ENCODE results near the gene DAPK1. TPM values are rescaled to one million over a fixed set of nuclear protein-coding genes. Genes with fewer than 3 reads are reported as not detected.

DAPK1 gene
- total and polyA plus RNA-seq, 7 donors: 0.66 to 8.4 (median 2.2) TPM

GRCh38 chr9:87620731-87621322, 123.2 kb downstream of the DAPK1 start:
- TF ChIP-seq CTCF (IDR thresholded peaks at IDR 0.05): no peak
- 56 to 79% (median 57%) methylated on average over 4 of the region's 4 CpGs for WGBS, 3 donors

GRCh38 chr9:87622098-87622497, 124.4 kb downstream of the DAPK1 start:
- WGBS, 3 donors: 93 to 98% (median 96%) methylated on average over 4 of the region's 4 CpGs
- no peak overlapping the region for H3K27ac ChIP-seq
- TF ChIP-seq CTCF (IDR thresholded peaks at IDR 0.05): no peak

More at GRCh38 chr9:87620731-87621322, 123.2 kb downstream of the DAPK1 start:
- no peaks in the 10 kb centered on the region for H3K9me3 ChIP-seq
- H3K4me1 ChIP-seq: no peaks in the 10 kb centered on the region
- DNase-seq (no peak), ATAC-seq (no peak)
- no peaks in the 10 kb centered on the region for H3K36me3 ChIP-seq (ENCODE audit: insufficient read depth in 1 of 2, low read depth in 1 of 2)
- intact Hi-C loops (cut with DNase I): no loop called here
- no peak overlapping the region for H3K27ac ChIP-seq
- H3K27me3 ChIP-seq (ENCODE audit: insufficient read depth in 3 of 3, low read length in 2 of 3): no peaks in the 10 kb centered on the region
- no peak overlapping the region for H3K4me3 ChIP-seq

DNA sequence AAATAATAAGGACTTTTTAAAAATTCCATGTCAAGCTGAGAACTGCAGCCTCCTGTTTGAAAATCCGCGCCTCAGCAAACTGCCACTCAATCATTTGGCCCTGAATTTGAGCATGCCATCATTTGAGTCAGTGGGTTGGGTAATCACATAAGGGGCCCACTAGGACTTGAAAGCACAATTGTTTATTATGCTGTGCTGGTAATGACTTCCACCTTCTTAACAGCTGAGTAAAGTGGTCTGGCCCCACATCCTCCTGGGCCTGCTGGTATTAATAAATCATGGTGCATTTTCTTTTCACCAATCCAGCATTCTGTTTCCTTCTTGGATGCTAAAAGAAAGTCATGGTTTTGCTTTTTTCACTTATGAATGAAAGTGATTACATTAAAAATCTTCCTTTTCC, 125.3 kb downstream of the DAPK1 start:
- no peak overlapping the region for H3K27ac ChIP-seq
- no peak overlapping the region for H3K4me3 ChIP-seq
- ATAC-seq (no peak), DNase-seq (no peak)
- H3K4me1 ChIP-seq: no peaks in the 10 kb centered on the region
- WGBS, 3 donors: 87 to 98% (median 95%) methylated on average over 2 of the region's 2 CpGs
- no peaks in the 10 kb centered on the region for H3K9me3 ChIP-seq
- no peak for TF ChIP-seq CTCF (IDR thresholded peaks at IDR 0.05)
- no peaks in the 10 kb centered on the region for H3K27me3 ChIP-seq (ENCODE audit: insufficient read depth in 3 of 3, low read length in 2 of 3)
- no peaks in the 10 kb centered on the region for H3K36me3 ChIP-seq (ENCODE audit: insufficient read depth in 1 of 2, low read depth in 1 of 2)
- intact Hi-C loops (cut with DNase I): no loop called here

More at GRCh38 chr9:87622098-87622497, 124.4 kb downstream of the DAPK1 start:
- Histone ChIP-seq H3K36me3 (ENCODE audit: insufficient read depth in 1 of 2, low read depth in 1 of 2) (no peaks in the 10 kb centered on the region), H3K27me3 (ENCODE audit: insufficient read depth in 3 of 3, low read length in 2 of 3) (no peaks in the 10 kb centered on the region), H3K9me3 (no peaks in the 10 kb centered on the region), H3K4me3 (no peak overlapping the region), H3K4me1 (no peaks in the 10 kb centered on the region)
- no peak for DNase-seq
- intact Hi-C loops (cut with DNase I): no loop called here
- ATAC-seq: no peak

GRCh38 chr9:87628346-87628745, 130.7 kb downstream of the DAPK1 start:
- DNase-seq (no peak), ATAC-seq (no peak)
- Histone ChIP-seq H3K4me1 (no peaks in the 10 kb centered on the region), H3K36me3 (ENCODE audit: insufficient read depth in 1 of 2, low read depth in 1 of 2) (no peaks in the 10 kb centered on the region), H3K4me3 (no peak overlapping the region), H3K27me3 (ENCODE audit: insufficient read depth in 3 of 3, low read length in 2 of 3) (no peaks in the 10 kb centered on the region), H3K9me3 (no peaks in the 10 kb centered on the region), H3K27ac (no peak overlapping the region)
- WGBS, 3 donors: 91 to 94% (median 94%) methylated on average over 6 of the region's 6 CpGs
- TF ChIP-seq CTCF (IDR thresholded peaks at IDR 0.05): no peak
- intact Hi-C loops (cut with DNase I): no loop called here

DNA sequence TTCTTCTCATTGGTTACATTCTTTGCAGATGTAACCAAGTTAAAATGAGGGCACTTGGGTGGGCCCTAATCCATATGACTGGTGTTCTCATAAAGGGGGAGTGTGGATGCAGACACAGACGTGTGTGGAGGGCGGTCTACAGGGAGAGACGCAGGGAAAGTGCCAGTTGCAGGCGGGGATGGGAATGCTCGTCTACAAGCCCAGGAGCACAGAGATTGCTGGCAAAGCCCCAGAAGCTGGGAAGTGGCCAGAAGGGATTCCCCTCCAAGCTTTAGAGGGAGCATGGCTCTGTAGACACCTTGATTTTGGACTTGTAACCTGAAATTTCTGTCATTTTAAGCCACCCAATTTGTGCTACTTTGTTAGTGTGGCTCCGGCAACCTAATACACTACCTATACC, 131.4 kb downstream of the DAPK1 start:
- TF ChIP-seq CTCF (IDR thresholded peaks at IDR 0.05): no peak
- WGBS, 3 donors: 81 to 86% (median 86%) methylated on average over 6 of the region's 6 CpGs
- Histone ChIP-seq H3K36me3 (ENCODE audit: insufficient read depth in 1 of 2, low read depth in 1 of 2) (no peaks in the 10 kb centered on the region), H3K9me3 (no peaks in the 10 kb centered on the region), H3K27me3 (ENCODE audit: insufficient read depth in 3 of 3, low read length in 2 of 3) (no peaks in the 10 kb centered on the region), H3K4me1 (no peaks in the 10 kb centered on the region), H3K4me3 (no peak overlapping the region), H3K27ac (no peak overlapping the region)
- no peak for DNase-seq
- no peak for ATAC-seq
- intact Hi-C loops (cut with DNase I): no loop called here
